ENCODE results near the gene SLC37A4.

DNA sequence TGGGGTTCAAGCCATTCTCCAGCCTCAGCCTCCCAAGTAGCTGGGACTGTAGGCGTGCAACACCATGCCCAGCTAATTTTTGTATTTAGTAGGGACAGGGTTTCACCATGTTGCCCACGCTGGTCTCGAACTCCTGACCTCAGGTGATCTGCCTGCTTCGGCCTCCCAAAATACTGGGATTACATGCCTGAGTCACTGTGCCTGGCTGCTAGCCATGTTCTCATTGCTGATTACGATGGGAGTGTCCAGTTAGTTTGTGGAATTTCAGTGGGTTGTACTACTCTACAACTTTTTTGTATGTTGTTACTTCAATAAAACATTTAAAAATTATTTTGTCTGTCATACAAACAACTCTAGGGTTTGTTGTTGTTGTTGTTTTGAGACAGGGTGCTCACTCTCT lies 32.1 kb upstream of the SLC37A4 start:
- TF ChIP-seq, protein P1, sequence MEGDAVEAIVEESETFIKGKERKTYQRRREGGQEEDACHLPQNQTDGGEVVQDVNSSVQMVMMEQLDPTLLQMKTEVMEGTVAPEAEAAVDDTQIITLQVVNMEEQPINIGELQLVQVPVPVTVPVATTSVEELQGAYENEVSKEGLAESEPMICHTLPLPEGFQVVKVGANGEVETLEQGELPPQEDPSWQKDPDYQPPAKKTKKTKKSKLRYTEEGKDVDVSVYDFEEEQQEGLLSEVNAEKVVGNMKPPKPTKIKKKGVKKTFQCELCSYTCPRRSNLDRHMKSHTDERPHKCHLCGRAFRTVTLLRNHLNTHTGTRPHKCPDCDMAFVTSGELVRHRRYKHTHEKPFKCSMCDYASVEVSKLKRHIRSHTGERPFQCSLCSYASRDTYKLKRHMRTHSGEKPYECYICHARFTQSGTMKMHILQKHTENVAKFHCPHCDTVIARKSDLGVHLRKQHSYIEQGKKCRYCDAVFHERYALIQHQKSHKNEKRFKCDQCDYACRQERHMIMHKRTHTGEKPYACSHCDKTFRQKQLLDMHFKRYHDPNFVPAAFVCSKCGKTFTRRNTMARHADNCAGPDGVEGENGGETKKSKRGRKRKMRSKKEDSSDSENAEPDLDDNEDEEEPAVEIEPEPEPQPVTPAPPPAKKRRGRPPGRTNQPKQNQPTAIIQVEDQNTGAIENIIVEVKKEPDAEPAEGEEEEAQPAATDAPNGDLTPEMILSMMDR (IDR thresholded peaks at IDR 0.05): no peak
- no peak for TF ChIP-seq POLR2A (IDR thresholded peaks at IDR 0.05)

All from tibial nerve (tissue), 3 donors.